ENCODE measurements around the gene TSSK2.
"Not testable (repeated sequence)": the region's sequence is repeated elsewhere in the genome, so short reads cannot be mapped to it uniquely, and the experiment has no call there.

The TSSK2 gene

DNA sequence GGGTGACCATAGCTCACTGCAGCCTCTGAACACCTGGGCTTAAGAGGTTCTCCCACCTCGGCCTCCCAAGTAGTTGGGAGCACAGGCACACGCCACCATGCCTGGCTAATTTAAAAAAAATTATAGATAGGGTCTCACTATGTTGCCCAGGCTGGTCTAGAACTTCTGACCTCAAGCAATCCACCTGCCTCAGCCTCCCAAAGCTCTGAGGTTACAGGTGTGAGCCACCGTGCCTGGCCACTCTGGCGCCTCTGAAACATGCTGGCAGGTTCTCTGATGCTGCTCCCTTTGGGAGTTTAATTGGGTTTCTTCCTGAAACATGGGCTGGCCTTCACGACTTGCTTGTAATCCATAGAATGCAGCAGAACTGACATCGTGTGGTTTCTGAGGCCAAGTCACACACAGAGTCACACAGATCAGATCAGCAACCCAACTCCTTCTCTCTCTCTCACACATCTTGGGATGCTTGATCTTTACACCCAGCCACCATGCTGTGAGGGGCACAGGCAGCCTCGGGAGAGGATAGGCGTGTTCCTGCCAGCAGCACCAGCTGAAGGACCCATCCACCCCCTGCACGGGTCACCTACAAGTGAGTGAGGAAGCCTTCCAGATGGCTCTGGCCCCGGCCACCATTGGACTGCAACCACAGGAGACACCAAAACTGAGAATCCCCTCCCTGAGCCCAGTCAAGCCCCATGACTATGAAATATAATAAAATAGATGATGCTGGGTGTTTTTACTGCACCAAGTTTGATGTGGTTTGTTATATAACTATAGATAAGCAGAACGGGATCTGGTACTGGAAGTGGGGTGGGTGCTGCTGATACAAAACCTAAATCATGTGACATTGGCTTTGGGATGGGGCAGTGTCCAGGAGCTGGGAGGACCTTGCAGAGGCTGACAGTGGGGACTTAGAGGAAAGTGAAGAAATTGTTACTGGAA lies 22.1 kb downstream of the TSSK2 start:
- Mint-ChIP-seq H3K27me3 (peaks cover 62% of the 10 kb centered on the region), H3K27ac (no peak overlapping the region), H3K36me3 (no peaks in the 10 kb centered on the region), H3K4me1 (peaks cover 6% of the 10 kb centered on the region), H3K4me3 (no peak overlapping the region), H3K9me3 (peaks cover 3% of the 10 kb centered on the region)
- ATAC-seq, result no peak

DNA sequence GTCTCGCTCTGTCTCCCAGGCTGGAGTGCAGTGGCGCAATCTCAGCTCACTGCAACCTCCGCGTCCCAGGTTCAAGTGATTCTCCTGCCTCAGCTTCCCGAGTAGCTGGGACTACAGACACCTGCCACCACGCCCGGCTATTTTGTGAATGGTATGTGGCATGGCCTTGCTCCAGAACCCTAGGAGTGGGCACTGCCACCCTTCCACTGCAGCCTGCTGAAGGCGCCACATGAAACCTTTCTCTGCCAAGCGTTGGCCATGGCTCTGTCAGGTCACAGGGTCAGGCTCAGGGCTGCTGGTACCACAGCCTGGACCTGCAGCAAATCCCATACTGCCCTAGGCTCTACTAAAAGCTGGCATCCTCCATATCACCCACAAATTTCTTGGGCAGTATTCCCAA lies 25.0 kb downstream of the TSSK2 start:
- not testable (repeated sequence) for H3K27ac Mint-ChIP-seq, H3K4me1 Mint-ChIP-seq, H3K9me3 Mint-ChIP-seq, H3K4me3 Mint-ChIP-seq, H3K36me3 Mint-ChIP-seq, ATAC-seq
- H3K27me3 Mint-ChIP-seq, result peaks cover 75% of the 10 kb centered on the region

GRCh38 chr22:19158649-19159048 lies 27.5 kb downstream of the TSSK2 start:
- peaks cover 57% of the 10 kb centered on the region for H3K27me3 Mint-ChIP-seq
- H3K36me3 Mint-ChIP-seq, H3K9me3 Mint-ChIP-seq, H3K27ac Mint-ChIP-seq, H3K4me1 Mint-ChIP-seq, ATAC-seq, H3K4me3 Mint-ChIP-seq: not testable (repeated sequence)

DNA sequence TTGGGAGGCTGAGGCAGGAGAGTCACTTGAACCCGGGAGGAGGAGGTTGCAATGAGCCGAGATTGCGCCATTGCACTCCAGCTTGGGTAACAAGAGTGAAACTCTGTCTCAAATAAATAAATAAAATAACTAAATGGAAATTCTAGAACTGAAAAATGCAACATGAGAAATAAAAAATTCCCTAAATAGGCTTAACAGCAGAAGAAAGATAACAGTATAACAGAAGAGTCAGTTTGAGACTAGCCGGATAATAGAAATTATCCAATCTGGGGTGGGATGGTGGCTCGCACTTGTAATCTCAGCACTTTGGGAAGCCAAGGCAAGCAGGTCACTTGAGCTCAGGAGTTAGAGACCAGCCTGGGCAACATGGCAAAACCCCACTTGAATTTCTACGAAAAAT lies 33.3 kb downstream of the TSSK2 start:
- Mint-ChIP-seq H3K36me3 (no peaks in the 10 kb centered on the region), H3K4me1 (no peaks in the 10 kb centered on the region), H3K4me3 (no peak overlapping the region), H3K27me3 (peaks cover 58% of the 10 kb centered on the region), H3K27ac (no peak overlapping the region), H3K9me3 (no peaks in the 10 kb centered on the region)
- no peak for ATAC-seq

GRCh38 chr22:19166421-19166820 lies 35.3 kb downstream of the TSSK2 start:
- no peak overlapping the region for H3K4me3 Mint-ChIP-seq

DNA sequence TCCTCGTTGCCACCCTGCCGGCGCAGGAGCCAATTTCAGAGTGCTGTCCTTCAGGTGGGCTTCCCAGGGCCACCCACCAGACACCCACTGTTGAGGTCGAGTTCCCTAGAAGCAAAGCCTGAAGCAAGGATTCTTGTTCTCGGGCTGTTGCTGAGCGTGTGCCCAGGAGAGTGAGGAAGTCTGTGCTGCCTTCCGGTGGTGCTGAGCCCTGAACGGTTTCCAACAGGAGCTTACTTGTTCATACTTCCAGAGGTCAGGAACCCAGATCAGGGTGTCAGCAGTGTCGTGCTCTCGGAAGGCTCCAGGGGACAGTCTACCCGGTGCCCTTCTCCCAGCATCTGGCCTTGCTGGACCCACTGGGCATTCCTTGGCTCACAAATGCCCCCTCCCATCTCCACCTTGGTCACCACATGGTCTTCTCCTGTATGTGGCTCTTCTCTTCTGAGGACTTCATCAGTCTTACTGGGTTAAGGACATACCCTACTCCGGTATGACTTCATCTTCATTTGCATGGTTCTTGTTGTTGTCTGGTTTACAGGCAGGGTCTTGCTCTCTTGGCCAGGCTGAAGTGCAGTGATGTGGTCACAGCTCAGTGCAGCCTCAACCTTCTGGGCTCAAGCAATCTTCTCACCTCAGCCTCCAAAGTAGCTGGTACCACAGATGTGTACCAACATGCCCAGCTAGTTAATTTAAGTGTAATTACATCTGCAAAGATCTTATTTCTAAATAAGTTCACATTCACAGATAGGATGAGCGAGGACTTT lies 36.2 kb downstream of the TSSK2 start:
- H3K27ac Mint-ChIP-seq, result no peak overlapping the region

More at GRCh38 chr22:19166421-19166820, 35.3 kb downstream of the TSSK2 start:
- ATAC-seq, result no peak
- H3K4me1 Mint-ChIP-seq, result peaks cover 13% of the 10 kb centered on the region
- no peaks in the 10 kb centered on the region for H3K9me3 Mint-ChIP-seq
- no peaks in the 10 kb centered on the region for H3K36me3 Mint-ChIP-seq
- no peak overlapping the region for H3K27ac Mint-ChIP-seq
- peaks cover 61% of the 10 kb centered on the region for H3K27me3 Mint-ChIP-seq

DNA sequence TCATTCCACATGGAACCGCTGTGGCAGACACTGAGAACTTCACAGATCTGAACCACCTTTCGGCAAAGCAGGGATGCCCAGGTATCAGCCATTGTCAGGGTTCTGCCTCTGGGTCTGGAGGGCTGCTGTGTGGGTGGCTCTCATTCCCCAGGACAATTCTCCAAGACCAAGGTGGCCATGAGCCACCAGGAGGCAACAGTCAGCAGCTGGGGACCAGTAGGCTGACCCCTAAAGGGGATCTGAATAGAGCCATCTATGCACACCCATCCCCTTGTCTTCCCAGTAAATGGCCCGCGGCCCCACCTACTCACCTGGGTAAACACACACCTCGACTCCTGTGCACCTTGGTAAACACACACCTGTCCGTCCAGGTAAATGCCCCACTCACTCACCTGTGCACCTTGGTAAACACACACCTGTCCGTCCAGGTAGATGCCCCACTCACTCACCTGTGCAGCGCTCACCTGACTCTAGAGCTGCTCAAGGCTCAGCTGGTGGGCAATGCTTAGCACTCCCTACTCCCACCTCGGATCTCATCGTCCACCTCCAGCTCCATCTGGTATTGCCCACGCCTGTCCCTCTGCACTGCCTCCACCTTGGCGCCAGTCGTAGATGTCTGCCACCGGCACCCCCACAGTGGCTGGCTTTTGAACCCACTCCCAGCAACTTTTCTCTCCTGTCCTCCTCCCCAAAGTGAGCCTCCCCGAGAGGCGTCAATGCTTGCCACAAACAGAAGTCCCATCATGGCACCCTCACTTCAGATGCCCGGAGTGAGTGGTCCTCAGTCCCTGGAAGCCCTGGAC lies 37.2 kb downstream of the TSSK2 start:
- no peak for ATAC-seq
- H3K36me3 Mint-ChIP-seq, result no peaks in the 10 kb centered on the region
- peaks cover 27% of the 10 kb centered on the region for H3K4me1 Mint-ChIP-seq
- H3K4me3 Mint-ChIP-seq, result no peak overlapping the region
- H3K9me3 Mint-ChIP-seq, result no peaks in the 10 kb centered on the region
- H3K27me3 Mint-ChIP-seq, result peaks cover 59% of the 10 kb centered on the region
- H3K27ac Mint-ChIP-seq, result no peak overlapping the region

More for the DNA sequence above, 36.2 kb downstream of the TSSK2 start:
- no peaks in the 10 kb centered on the region for H3K9me3 Mint-ChIP-seq
- no peak for ATAC-seq
- H3K4me1 Mint-ChIP-seq, result peaks cover 17% of the 10 kb centered on the region
- no peaks in the 10 kb centered on the region for H3K36me3 Mint-ChIP-seq
- H3K27me3 Mint-ChIP-seq, result peaks cover 61% of the 10 kb centered on the region
- no peak overlapping the region for H3K4me3 Mint-ChIP-seq

DNA sequence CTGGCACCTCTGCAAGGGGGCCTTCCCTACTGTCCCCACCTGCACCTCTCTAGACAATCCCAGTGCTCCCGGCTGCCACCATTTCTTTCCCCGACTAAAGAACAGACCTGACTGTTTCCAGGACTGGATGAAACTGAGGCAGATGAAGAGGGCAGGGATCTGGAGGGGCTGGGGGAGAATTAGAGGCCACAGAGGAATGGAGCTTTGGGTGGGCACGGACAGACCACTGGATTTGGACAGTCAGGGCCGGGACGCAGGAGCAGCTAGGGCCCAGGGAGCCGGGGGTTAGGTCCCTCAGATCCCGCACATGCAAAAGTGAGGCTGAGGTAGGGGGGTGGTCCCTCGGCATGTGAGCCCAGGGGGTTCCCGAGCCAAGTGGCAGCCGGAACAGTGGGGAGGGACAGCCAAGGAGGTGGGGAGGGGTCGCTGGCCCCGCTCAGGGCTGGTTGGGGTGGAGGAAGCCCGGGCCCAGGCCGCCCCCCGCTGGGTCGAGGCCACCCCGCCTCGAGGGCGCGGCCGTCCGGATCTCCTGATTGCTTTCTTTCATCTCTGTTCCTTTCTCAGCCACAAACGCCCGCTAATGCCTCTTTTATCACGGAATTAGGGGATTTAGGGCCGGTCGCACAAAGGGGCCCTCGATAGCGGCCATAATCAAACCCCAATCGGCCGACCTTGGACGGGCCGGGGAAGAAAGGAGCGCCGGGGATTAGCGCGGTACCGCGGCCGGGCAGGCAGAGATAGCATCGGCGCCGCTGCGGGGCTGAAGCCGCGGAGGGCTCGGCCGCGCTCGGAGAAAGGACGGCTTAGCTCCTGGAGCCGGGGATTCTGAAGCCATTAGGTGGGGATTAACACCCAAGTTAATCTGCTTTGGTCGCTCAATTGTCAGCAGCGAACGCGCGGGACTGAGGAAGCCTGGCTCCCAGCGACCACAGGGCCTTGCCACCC lies 38.2 kb downstream of the TSSK2 start:
- no peaks in the 10 kb centered on the region for H3K36me3 Mint-ChIP-seq
- H3K27ac Mint-ChIP-seq, result peak overlapping the region; percentile 23
- H3K9me3 Mint-ChIP-seq, result no peaks in the 10 kb centered on the region
- ATAC-seq, result no peak
- peaks cover 37% of the 10 kb centered on the region for H3K4me1 Mint-ChIP-seq
- peak overlapping the region; percentile 52 for H3K4me3 Mint-ChIP-seq
- peaks cover 53% of the 10 kb centered on the region for H3K27me3 Mint-ChIP-seq

GRCh38 chr22:19169947-19170318 lies 38.8 kb downstream of the TSSK2 start:
- Mint-ChIP-seq H3K36me3 (no peaks in the 10 kb centered on the region), H3K4me3 (peak overlapping the region; percentile 52), H3K27ac (no peak overlapping the region), H3K9me3 (no peaks in the 10 kb centered on the region), H3K27me3 (peaks cover 46% of the 10 kb centered on the region), H3K4me1 (peaks cover 44% of the 10 kb centered on the region)
- ATAC-seq, result no peak

- Mint-ChIP-seq H3K27me3 (peaks cover 32% of the 10 kb centered on the region), H3K4me3 (peak overlapping the region; percentile 78), H3K27ac (peak overlapping the region; percentile 78), H3K9me3 (no peaks in the 10 kb centered on the region), H3K4me1 (peaks cover 67% of the 10 kb centered on the region), H3K36me3 (no peaks in the 10 kb centered on the region)
- no peak for ATAC-seq
Observed at GRCh38 chr22:19172213-19173046, 41.3 kb downstream of the TSSK2 start.

GRCh38 chr22:19173047-19174035 lies 42.2 kb downstream of the TSSK2 start:
- peak overlapping the region; percentile 78 for H3K27ac Mint-ChIP-seq
- H3K4me1 Mint-ChIP-seq, result peaks cover 67% of the 10 kb centered on the region
- H3K4me3 Mint-ChIP-seq, result peak overlapping the region; percentile 78
- H3K9me3 Mint-ChIP-seq, result no peaks in the 10 kb centered on the region
- no peaks in the 10 kb centered on the region for H3K36me3 Mint-ChIP-seq
- ATAC-seq, result no peak
- H3K27me3 Mint-ChIP-seq, result peaks cover 23% of the 10 kb centered on the region

DNA sequence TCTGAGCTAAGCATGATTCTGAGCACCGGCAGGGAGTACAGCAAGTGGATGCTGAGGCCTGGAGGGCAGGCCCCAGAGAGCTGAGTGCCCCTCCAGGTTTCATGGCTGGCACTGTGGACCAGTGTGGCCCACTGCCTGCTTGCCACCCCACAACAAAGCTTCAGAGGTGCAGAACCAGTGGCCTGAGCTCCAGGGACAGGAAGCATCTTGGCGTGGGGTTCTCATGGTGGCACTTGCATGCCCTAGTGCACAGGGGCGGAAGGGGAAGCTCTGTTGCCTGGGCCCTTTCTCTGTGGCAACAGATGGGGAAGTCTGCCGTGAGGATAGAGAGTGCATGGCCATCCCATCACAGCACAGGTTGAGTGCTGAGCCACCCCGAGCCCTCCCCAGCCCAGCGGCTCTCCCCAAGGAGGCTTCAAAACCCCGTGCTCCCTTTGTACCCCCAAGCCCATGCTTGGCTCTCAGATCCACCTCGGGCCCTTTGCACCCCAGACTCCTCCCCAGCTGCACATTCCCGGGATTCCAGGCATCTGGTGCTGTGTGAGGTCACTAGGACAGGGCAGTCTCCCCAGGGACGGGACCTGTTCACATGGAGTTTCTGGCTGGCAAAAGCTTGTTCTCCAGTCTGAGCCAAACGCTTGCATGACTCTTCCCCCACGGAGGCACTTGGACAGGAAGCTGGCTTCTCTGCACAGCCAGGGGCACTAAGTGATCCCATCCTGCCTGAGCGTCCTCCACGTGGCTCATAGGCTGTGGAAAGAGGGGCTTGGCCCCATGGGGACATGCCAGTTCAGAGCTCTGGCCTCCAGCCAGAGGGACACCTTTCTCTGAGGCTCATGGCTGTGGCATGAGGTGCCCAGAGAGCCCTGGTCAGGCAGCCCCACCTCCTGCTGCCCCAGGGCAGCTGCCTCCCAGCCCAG lies 43.3 kb downstream of the TSSK2 start:
- no peaks in the 10 kb centered on the region for H3K9me3 Mint-ChIP-seq
- H3K27ac Mint-ChIP-seq, result peak overlapping the region; percentile 78
- peak overlapping the region; percentile 62 for H3K4me3 Mint-ChIP-seq
- H3K36me3 Mint-ChIP-seq, result no peaks in the 10 kb centered on the region
- ATAC-seq, result peak; percentile 62
- H3K4me1 Mint-ChIP-seq, result peaks cover 72% of the 10 kb centered on the region
- H3K27me3 Mint-ChIP-seq, result peaks cover 12% of the 10 kb centered on the region
